ENCODE measurements around the gene ZNF385A. TPM values are rescaled to one million over a fixed set of nuclear protein-coding genes. Genes with fewer than 3 reads are reported as not detected.

ZNF385A gene
- total and polyA plus RNA-seq, 2 of the 4 experiments (the other 2 are of a cell fraction): 0.36 to 2.5 TPM

- Histone ChIP-seq H3K36me3 (ENCODE audit: control insufficient read depth, insufficient read depth, low read length) (peaks cover 19% of the 10 kb centered on the region), H2AK5ac (ENCODE audit: low read depth, low read length) (peak overlapping the region; percentile 48; the same call in 1 of the 2 replicates), H3K4me3 (ENCODE audit: insufficient read depth, low read depth, low read length) (no peak overlapping the region), H3K4ac (ENCODE audit: low read depth, low read length) (peak overlapping the region; percentile 14; the same call in 1 of the 2 replicates), H2AFZ (replicated peaks; ENCODE audit: low read length, poor library complexity) (no peak overlapping the region), H3K9me1 (ENCODE audit: insufficient read depth, low read length) (peaks cover 25% of the 10 kb centered on the region), H3K18ac (ENCODE audit: low read depth, low read length) (no peak overlapping the region), H3K27ac (ENCODE audit: insufficient read depth, low read length) (peak overlapping the region; percentile 7; the same call in 1 of the 2 replicates), H2AK9ac (replicated peaks; ENCODE audit: low read depth, low read length, poor library complexity) (peak overlapping the region; percentile 38), H3K9ac (ENCODE audit: low read depth, low read length) (no peak overlapping the region), H3K79me1 (ENCODE audit: low read depth in 1 of 2, low read length in 2 of 2) (peaks cover 43 to 73% of the 10 kb centered on the region in 2 experiments), H4K91ac (ENCODE audit: insufficient read depth, low read depth, low read length) (peak overlapping the region; percentile 16; the same call in 1 of the 2 replicates), H3K23ac (ENCODE audit: low read depth, low read length) (peak overlapping the region; percentile 8; the same call in 1 of the 2 replicates), H2BK120ac (ENCODE audit: low read depth, low read length) (no peak overlapping the region), H3K4me1 (ENCODE audit: control insufficient read depth, insufficient read depth, low read length) (peaks cover 40% of the 10 kb centered on the region), H4K20me1 (ENCODE audit: insufficient read depth, low read length) (peaks cover 41% of the 10 kb centered on the region), H3K27me3 (ENCODE audit: control insufficient read depth, insufficient read depth, low read length) (no peaks in the 10 kb centered on the region), H3K9me3 (ENCODE audit: control insufficient read depth, insufficient read depth, low read length) (no peaks in the 10 kb centered on the region), H3K56ac (ENCODE audit: extremely low read depth, insufficient read depth, low read length) (no peak overlapping the region), H3K4me2 (ENCODE audit: low read depth, low read length) (no peak overlapping the region), H2BK20ac (ENCODE audit: low read depth, low read length) (no peak overlapping the region), H4K5ac (ENCODE audit: low read depth, low read length) (no peak overlapping the region), H2BK5ac (ENCODE audit: low read depth, low read length, poor library complexity, severe bottlenecking) (no peak overlapping the region), H3K14ac (replicated peaks; ENCODE audit: low read depth, low read length) (peak overlapping the region; percentile 18; the same call in 1 of the 2 replicates), H4K8ac (ENCODE audit: low read depth in 2 of 2, low read length in 2 of 2) (no peak overlapping the region), H2BK15ac (ENCODE audit: low read depth, low read length) (no peak overlapping the region)
- DNase-seq: no peak
- TF ChIP-seq MXI1 (IDR thresholded peaks at IDR 0.05; ENCODE audit: borderline replicate concordance, low read depth, low read length): no peak
- no peak for TF ChIP-seq MAFK (IDR thresholded peaks at IDR 0.05; ENCODE audit: low read depth, low read length)
- TF ChIP-seq CHD1 (IDR thresholded peaks at IDR 0.05; ENCODE audit: low read depth, low read length): no peak
- dilution Hi-C loops (cut with HindIII; ENCODE audit: low sequenced_read_pairs, unreplicated experiment): no loop called here
- 63% methylated on average over 3 of the region's 7 CpGs; no CpG with 5 or more reads in 1 of the 2 experiments for WGBS, 2 experiments (ENCODE audit: extremely low coverage in 2 of 2, insufficient read length in 1 of 2)
- no TSS peak for BruUV-seq (replicated peaks)
- intact Hi-C loops (cut with micrococcal nuclease): no loop called here
- ChIA-PET POLR2A (ENCODE audit: unreplicated experiment) (interaction anchor here (0.6 kb wide), 1 partner anchor 213 kb away, joined by 3 read pairs; no protein-coding TSS in a partner anchor), CTCF (interaction anchor here (1.0 kb wide), 1 partner anchor 15 kb away, joined by 3 read pairs; no protein-coding TSS in a partner anchor)
- in situ Hi-C loops (cut with MboI; ENCODE audit: low sequenced_read_pairs): no loop called here
- no peak for ATAC-seq (ENCODE audit: low read depth)
These were observed 43.7 kb downstream of the ZNF385A start for GRCh38 chr12:54340846-54341245.
